Glutamatergic neuron (in vitro differentiated cells): ENCODE results near the gene GATAD2A. TPM values are rescaled to one million over a fixed set of nuclear protein-coding genes. Genes with fewer than 3 reads are reported as not detected.

Experiments
- DNase-seq: peaks from one replicate; pipeline ENCODE4 v3.0.0; 2022
- H3K27ac Mint-ChIP-seq: one replicate; pipeline ENCODE4 v1.8.0; 2020; ENCODE audit warnings: mild to moderate bottlenecking, mixed read lengths, inconsistent platforms; ENCODE audit not compliant: unreplicated experiment
- H3K27me3 Mint-ChIP-seq: one replicate; pipeline ENCODE4 v1.8.0; 2020; ENCODE audit warnings: mild to moderate bottlenecking, moderate library complexity, mixed read lengths, inconsistent platforms; ENCODE audit not compliant: unreplicated experiment
- H3K36me3 Mint-ChIP-seq: one replicate; pipeline ENCODE4 v1.8.0; 2020; ENCODE audit warnings: mild to moderate bottlenecking, mixed read lengths, inconsistent platforms; ENCODE audit not compliant: unreplicated experiment
- H3K4me1 Mint-ChIP-seq: one replicate; pipeline ENCODE4 v1.8.0; 2020; ENCODE audit warnings: mild to moderate bottlenecking, low read depth, mixed read lengths, inconsistent platforms; ENCODE audit not compliant: unreplicated experiment
- H3K4me3 Mint-ChIP-seq: one replicate; pipeline ENCODE4 v1.8.0; 2020; ENCODE audit warnings: mild to moderate bottlenecking, mixed read lengths, inconsistent platforms; ENCODE audit not compliant: unreplicated experiment
- H3K9me3 Mint-ChIP-seq: one replicate; pipeline ENCODE4 v1.8.0; 2020; ENCODE audit warnings: mild to moderate bottlenecking, moderate library complexity, mixed read lengths, inconsistent platforms; ENCODE audit not compliant: unreplicated experiment
- total RNA-seq: library from RNA; stranded (reverse); fragmentation: NEBNext Ultra II Directional; extraction: Animal tissue kit (Norgen Biotek cat#: 25700); gene quantifications from one replicate; pipeline ENCODE4 v1.2.1, GENCODE V29; 2021; ENCODE audit not compliant: unreplicated experiment
- TF ChIP-seq, protein P1 (sequence below): fragments of 200-600 bp; sonication (generic); IDR thresholded peaks from one replicate; pipeline ENCODE4 v1.5.0; 2021; ENCODE audit not compliant: partially characterized antibody, unreplicated experiment

The GATAD2A gene
- total RNA-seq, 1 donor from 2014 or later: 203 TPM

DNA sequence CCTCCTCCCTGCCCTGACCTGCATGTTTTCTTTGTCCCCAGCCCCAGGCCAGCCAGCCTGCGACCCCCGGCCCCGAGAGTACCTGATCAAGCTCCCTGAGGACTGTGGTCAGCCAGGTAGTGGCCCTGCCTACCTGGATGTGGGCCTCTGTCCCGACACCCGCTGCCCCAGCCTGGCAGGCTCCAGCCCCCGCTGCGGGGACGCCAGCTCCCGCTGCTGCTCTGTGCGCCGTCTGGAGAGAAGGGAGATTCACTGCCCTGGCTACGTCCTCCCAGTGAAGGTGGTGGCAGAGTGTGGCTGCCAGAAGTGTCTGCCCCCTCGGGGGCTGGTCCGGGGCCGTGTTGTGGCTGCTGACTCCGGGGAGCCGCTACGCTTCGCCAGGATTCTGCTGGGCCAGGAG lies 138.2 kb downstream of the GATAD2A start:
- Mint-ChIP-seq H3K27ac (no peak overlapping the region), H3K4me1 (peaks cover 10% of the 10 kb centered on the region), H3K27me3 (peaks cover 11% of the 10 kb centered on the region), H3K4me3 (no peak overlapping the region), H3K36me3 (no peaks in the 10 kb centered on the region), H3K9me3 (peaks cover 6% of the 10 kb centered on the region)
- TF ChIP-seq, protein P1, sequence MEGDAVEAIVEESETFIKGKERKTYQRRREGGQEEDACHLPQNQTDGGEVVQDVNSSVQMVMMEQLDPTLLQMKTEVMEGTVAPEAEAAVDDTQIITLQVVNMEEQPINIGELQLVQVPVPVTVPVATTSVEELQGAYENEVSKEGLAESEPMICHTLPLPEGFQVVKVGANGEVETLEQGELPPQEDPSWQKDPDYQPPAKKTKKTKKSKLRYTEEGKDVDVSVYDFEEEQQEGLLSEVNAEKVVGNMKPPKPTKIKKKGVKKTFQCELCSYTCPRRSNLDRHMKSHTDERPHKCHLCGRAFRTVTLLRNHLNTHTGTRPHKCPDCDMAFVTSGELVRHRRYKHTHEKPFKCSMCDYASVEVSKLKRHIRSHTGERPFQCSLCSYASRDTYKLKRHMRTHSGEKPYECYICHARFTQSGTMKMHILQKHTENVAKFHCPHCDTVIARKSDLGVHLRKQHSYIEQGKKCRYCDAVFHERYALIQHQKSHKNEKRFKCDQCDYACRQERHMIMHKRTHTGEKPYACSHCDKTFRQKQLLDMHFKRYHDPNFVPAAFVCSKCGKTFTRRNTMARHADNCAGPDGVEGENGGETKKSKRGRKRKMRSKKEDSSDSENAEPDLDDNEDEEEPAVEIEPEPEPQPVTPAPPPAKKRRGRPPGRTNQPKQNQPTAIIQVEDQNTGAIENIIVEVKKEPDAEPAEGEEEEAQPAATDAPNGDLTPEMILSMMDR: no peak
- DNase-seq: no peak

DNA sequence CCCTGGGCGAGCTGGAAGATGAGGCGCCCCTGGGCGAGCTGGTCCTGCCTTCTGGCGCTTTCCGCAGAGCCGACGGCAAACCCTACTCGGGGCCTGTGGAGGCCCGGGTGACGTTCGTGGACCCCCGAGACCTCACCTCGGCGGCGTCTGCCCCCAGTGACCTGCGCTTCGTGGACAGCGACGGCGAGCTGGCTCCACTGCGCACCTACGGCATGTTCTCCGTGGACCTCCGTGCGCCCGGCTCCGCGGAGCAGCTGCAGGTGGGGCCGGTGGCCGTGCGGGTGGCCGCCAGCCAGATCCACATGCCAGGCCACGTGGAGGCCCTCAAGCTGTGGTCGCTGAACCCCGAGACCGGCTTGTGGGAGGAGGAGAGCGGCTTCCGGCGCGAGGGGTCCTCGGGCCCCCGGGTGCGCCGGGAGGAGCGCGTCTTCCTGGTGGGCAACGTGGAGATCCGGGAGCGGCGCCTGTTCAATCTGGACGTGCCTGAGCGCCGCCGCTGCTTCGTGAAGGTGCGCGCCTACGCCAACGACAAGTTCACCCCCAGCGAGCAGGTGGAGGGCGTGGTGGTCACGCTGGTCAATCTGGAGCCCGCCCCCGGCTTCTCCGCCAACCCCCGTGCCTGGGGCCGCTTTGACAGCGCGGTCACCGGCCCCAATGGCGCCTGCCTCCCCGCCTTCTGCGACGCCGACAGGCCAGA lies 138.9 kb downstream of the GATAD2A start:
- Mint-ChIP-seq H3K9me3 (peaks cover 10% of the 10 kb centered on the region), H3K27me3 (peaks cover 5% of the 10 kb centered on the region), H3K27ac (no peak overlapping the region), H3K36me3 (peaks cover 5% of the 10 kb centered on the region), H3K4me1 (peaks cover 6% of the 10 kb centered on the region), H3K4me3 (no peak overlapping the region)
- TF ChIP-seq, protein P1: no peak
- no peak for DNase-seq

DNA sequence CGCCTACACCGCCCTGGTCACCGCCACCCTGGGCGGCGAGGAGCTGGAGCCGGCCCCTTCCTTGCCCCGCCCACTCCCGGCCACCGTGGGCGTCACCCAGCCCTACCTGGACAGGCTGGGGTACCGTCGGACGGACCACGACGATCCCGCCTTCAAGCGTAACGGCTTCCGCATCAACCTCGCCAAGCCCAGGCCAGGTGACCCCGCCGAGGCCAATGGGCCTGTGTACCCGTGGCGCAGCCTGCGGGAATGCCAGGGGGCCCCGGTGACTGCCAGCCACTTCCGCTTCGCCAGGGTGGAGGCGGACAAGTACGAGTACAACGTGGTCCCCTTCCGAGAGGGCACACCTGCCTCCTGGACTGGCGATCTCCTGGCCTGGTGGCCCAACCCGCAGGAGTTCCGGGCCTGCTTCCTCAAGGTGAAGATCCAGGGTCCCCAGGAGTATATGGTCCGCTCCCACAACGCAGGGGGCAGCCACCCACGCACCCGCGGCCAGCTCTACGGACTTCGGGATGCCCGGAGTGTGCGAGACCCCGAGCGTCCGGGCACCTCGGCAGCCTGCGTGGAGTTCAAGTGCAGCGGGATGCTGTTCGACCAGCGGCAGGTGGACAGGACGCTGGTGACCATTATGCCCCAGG lies 139.6 kb downstream of the GATAD2A start:
- no peak for DNase-seq
- Mint-ChIP-seq H3K4me3 (no peak overlapping the region), H3K9me3 (peaks cover 10% of the 10 kb centered on the region), H3K27ac (no peak overlapping the region), H3K27me3 (peaks cover 6% of the 10 kb centered on the region), H3K36me3 (peaks cover 5% of the 10 kb centered on the region), H3K4me1 (peaks cover 9% of the 10 kb centered on the region)
- TF ChIP-seq, protein P1: no peak

DNA sequence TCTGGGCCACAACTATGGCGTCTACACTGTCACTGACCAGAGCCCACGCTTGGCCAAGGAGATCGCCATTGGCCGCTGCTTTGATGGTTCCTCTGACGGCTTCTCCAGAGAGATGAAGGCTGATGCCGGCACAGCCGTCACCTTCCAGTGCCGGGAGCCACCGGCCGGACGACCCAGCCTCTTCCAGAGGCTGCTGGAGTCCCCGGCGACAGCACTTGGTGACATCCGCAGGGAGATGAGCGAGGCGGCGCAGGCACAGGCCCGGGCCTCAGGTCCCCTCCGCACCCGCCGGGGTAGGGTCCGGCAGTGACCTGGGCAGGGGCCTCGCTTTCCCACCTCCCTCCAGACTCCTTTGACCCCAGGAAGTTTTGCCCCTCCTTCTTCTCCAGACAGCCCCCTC lies 140.2 kb downstream of the GATAD2A start:
- peak; percentile 13 for DNase-seq
- TF ChIP-seq, protein P1: no peak
- Mint-ChIP-seq H3K9me3 (peaks cover 10% of the 10 kb centered on the region), H3K27me3 (peaks cover 7% of the 10 kb centered on the region), H3K4me3 (no peak overlapping the region), H3K4me1 (peaks cover 8% of the 10 kb centered on the region), H3K36me3 (peaks cover 5% of the 10 kb centered on the region), H3K27ac (no peak overlapping the region)

DNA sequence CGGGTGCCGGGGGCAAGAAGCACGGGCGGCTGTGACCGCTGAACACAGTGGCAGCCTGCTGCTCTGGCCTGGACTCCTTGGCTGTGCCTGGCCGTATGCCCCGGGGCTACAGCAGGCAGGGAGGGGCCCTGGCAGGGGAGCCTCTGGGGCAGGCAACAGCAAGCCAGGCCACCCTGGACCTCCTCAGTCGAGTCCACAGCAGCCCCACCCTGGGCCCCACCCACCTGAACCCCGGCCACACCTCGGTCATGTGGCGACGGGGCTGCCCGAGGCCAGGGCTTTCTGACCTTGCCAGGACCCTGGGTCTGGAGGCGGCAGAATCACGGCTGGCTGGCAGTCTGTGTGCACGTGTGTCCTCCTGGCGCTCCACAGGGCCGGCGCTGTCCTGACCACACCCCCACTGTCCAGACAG lies 141.3 kb downstream of the GATAD2A start:
- peak; percentile 19 for DNase-seq
- peaks cover 10% of the 10 kb centered on the region for H3K27me3 Mint-ChIP-seq
- peaks cover 10% of the 10 kb centered on the region for H3K9me3 Mint-ChIP-seq
- TF ChIP-seq, protein P1: no peak
- H3K4me3 Mint-ChIP-seq: no peak overlapping the region
- H3K4me1 Mint-ChIP-seq: peaks cover 8% of the 10 kb centered on the region
- peaks cover 5% of the 10 kb centered on the region for H3K36me3 Mint-ChIP-seq
- no peak overlapping the region for H3K27ac Mint-ChIP-seq
